HCT116 (cell line): Measurements from ENCODE around the gene DCAF15. TPM values are rescaled to one million over a fixed set of nuclear protein-coding genes. Genes with fewer than 3 reads are reported as not detected.

Source experiments
- ATAC-seq: fragments of 200-7000 bp; cut with Tn5 transposase; 2 replicates; pipeline ENCODE4 v1.9.1; 2020; ENCODE audit warnings: mild to moderate bottlenecking, moderate library complexity
- BruUV-seq: library from RNA; stranded (reverse); fragments of 400-500 nt; replicated peaks from 2 replicates; lab custom pipeline; 2021; lab: Mats Ljungman, UMichigan
- CTCF ChIA-PET: fragments of 300-600 bp; sonication (Branson Sonifier 250); formaldehyde crosslinking; loops from one replicate; lab custom pipeline; 2021; ENCODE audit warnings: antibody characterized with exemption; lab: Charles Lee
- POLR2A ChIA-PET: fragments of 300-600, 350-600 bp; sonication (Branson Sonifier 250); formaldehyde crosslinking; loops from one replicate; lab custom pipeline; 2021; ENCODE audit warnings: antibody characterized with exemption; lab: Charles Lee
- RAD21 ChIA-PET, 2 experiments: fragments of 300-600 bp; sonication (Branson Sonifier 250); formaldehyde crosslinking; loops; one replicate each; lab custom pipeline; 2023; ENCODE audit warnings: low total read pairs in 2 of 2; ENCODE audit not compliant: uncharacterized antibody in 2 of 2, unreplicated experiment in 2 of 2, low non-redundant PET in 1 of 2; lab: Charles Lee
- DNase-seq: peaks from one replicate; pipeline ENCODE4 v3.0.0-alpha.2; 2010; ENCODE audit warnings: low read depth, low spot score
- H2AFZ ChIP-seq: fragments of 200-600 bp; shearing (Covaris generic), sonication (generic); 2 replicates; pipeline ENCODE4 v1.6.1; 2017; ENCODE audit warnings: low read depth, mixed run types, mixed read lengths, antibody characterized with exemption, low read length; ENCODE audit not compliant: poor library complexity, severe bottlenecking
- H3K27ac ChIP-seq: 2 replicates; pipeline ENCODE4 v1.5.1; 2012; ENCODE audit warnings: low read depth, low read length
- H3K27me3 ChIP-seq: fragments of 200-600 bp; sonication (generic); 2 replicates; pipeline ENCODE4 v1.6.1; 2016; ENCODE audit warnings: mixed run types, low read length, mixed read lengths; ENCODE audit not compliant: insufficient read depth
- H3K36me3 ChIP-seq, 2 experiments: fragments of 200-500 bp in 1 of 2; fragments of 200-600 bp in 1 of 2; sonication (Bioruptor generic) in 1 of 2; sonication (generic) in 1 of 2; 2 replicates each; pipeline versions ENCODE4 v1.5.1 to v1.6.1; 2014 to 2016; ENCODE audit warnings: low read length in 2 of 2, inconsistent platforms in 1 of 2, mixed read lengths in 1 of 2, mixed run types in 1 of 2; ENCODE audit not compliant: insufficient read depth in 2 of 2, control insufficient read depth in 1 of 2
- H3K4me1 ChIP-seq, 2 experiments: fragments of 200-600 bp in 1 of 2; sonication (generic) in 1 of 2; 2 replicates each; pipeline versions ENCODE4 v1.5.1 to v1.6.1; 2012 to 2017; ENCODE audit warnings: low read length in 2 of 2, inconsistent platforms in 1 of 2, mild to moderate bottlenecking in 1 of 2, mixed read lengths in 1 of 2, mixed run types in 1 of 2, moderate library complexity in 1 of 2; ENCODE audit not compliant: insufficient read depth in 2 of 2, control insufficient read depth in 1 of 2
- H3K4me2 ChIP-seq: fragments of 200-600 bp; sonication (generic); 2 replicates; pipeline ENCODE4 v1.6.1; 2017; ENCODE audit warnings: mixed run types, low read length, mixed read lengths
- H3K4me3 ChIP-seq, 2 experiments: fragments of 200-600 bp in 1 of 2; sonication (generic) in 1 of 2; replicated peaks in 1 of 2; 2 replicates each; pipeline ENCODE4 v1.5.1; 2011 to 2016; ENCODE audit warnings: low read length in 2 of 2, control low read depth in 1 of 2, low read depth in 1 of 2, mild to moderate bottlenecking in 1 of 2, mixed read lengths in 1 of 2, mixed run types in 1 of 2
- H3K79me2 ChIP-seq: fragments of 200-600 bp; sonication (generic); 2 replicates; pipeline ENCODE4 v1.6.1; 2017; ENCODE audit warnings: mild to moderate bottlenecking, mixed run types, low read length, moderate library complexity, mixed read lengths; ENCODE audit not compliant: insufficient read depth
- H3K9ac ChIP-seq: fragments of 200-600 bp; sonication (generic); 2 replicates; pipeline ENCODE4 v1.6.1; 2016; ENCODE audit warnings: low read length, mixed read lengths
- H3K9me2 ChIP-seq: fragments of 200-600 bp; sonication (generic), shearing (Covaris generic); 2 replicates; pipeline ENCODE4 v1.6.1; 2017; ENCODE audit warnings: mixed run types, mild to moderate bottlenecking, moderate library complexity; ENCODE audit not compliant: insufficient read depth
- H3K9me3 ChIP-seq, 2 experiments: fragments of 200-500 bp in 1 of 2; fragments of 200-600 bp in 1 of 2; sonication (Bioruptor generic) in 1 of 2; sonication (generic) in 1 of 2; 2 replicates each; pipeline ENCODE4 v1.6.1; 2014 to 2017; ENCODE audit warnings: low read length in 2 of 2, mixed read lengths in 2 of 2, inconsistent platforms in 1 of 2, low read depth in 1 of 2, mild to moderate bottlenecking in 1 of 2, mixed run types in 1 of 2, moderate library complexity in 1 of 2; ENCODE audit not compliant: control insufficient read depth in 1 of 2, insufficient read depth in 1 of 2
- H4K20me1 ChIP-seq: fragments of 200-600 bp; sonication (generic), shearing (Covaris generic); 2 replicates; pipeline ENCODE4 v1.6.1; 2017; ENCODE audit warnings: mixed run types, mild to moderate bottlenecking, moderate library complexity; ENCODE audit not compliant: insufficient read depth
- ATF3 ChIP-seq: IDR thresholded peaks from 2 replicates; pipeline ENCODE4 v1.6.1; 2012
- CBX3 ChIP-seq: IDR thresholded peaks from 2 replicates; pipeline ENCODE4 v1.6.1; 2012; ENCODE audit warnings: low read depth
- CEBPB ChIP-seq: IDR thresholded peaks from 2 replicates; pipeline ENCODE4 v1.6.1; 2012; ENCODE audit warnings: low read depth
- EGR1 ChIP-seq: IDR thresholded peaks from 2 replicates; pipeline ENCODE4 v1.6.1; 2012; ENCODE audit warnings: low read depth
- EZH2phosphoT487 ChIP-seq: fragments of 200-600 bp; IDR thresholded peaks from 2 replicates; pipeline ENCODE4 v1.6.1; 2018; ENCODE audit warnings: antibody characterized with exemption, borderline replicate concordance
- FOSL1 ChIP-seq: IDR thresholded peaks from 2 replicates; pipeline ENCODE4 v1.6.1; 2012; ENCODE audit warnings: low read depth
- JUND ChIP-seq: IDR thresholded peaks from 2 replicates; pipeline ENCODE4 v1.6.1; 2012
- POLR2A ChIP-seq: IDR thresholded peaks from 2 replicates; pipeline ENCODE4 v1.7.0; 2011; ENCODE audit warnings: borderline replicate concordance; ENCODE audit not compliant: insufficient read depth, insufficient read length; ENCODE audit errors: extremely low read depth
- POLR2AphosphoS5 ChIP-seq: IDR thresholded peaks from 2 replicates; pipeline ENCODE4 v1.6.1; 2011; ENCODE audit warnings: mild to moderate bottlenecking, low read depth, low read length, moderate library complexity
- RAD21 ChIP-seq: IDR thresholded peaks from 2 replicates; pipeline ENCODE4 v1.6.1; 2012; ENCODE audit warnings: low read depth, mild to moderate bottlenecking
- SIN3A ChIP-seq: IDR thresholded peaks from 2 replicates; pipeline ENCODE4 v1.6.1; 2012; ENCODE audit warnings: low read depth
- SP1 ChIP-seq: IDR thresholded peaks from 2 replicates; pipeline ENCODE4 v1.6.1; 2012; ENCODE audit warnings: low read depth
- SRF ChIP-seq: IDR thresholded peaks from 2 replicates; pipeline ENCODE4 v1.6.1; 2012; ENCODE audit warnings: low read depth
- TCF7L2 ChIP-seq: IDR thresholded peaks from 2 replicates; pipeline ENCODE4 v1.7.0; 2011; ENCODE audit warnings: borderline replicate concordance, inconsistent platforms; ENCODE audit not compliant: insufficient read depth, insufficient read length; ENCODE audit errors: extremely low read depth
- YY1 ChIP-seq: IDR thresholded peaks from 2 replicates; pipeline ENCODE4 v1.6.1; 2011; ENCODE audit warnings: low read length, low read depth, moderate library complexity, mild to moderate bottlenecking; ENCODE audit not compliant: insufficient replicate concordance; ENCODE audit errors: extremely low read depth
- ZNF274 ChIP-seq: fragments of 200-500 bp; sonication (Bioruptor generic); IDR thresholded peaks from 2 replicates; pipeline ENCODE4 v1.6.1; 2014; ENCODE audit warnings: mild to moderate bottlenecking, low read depth, low read length, inconsistent platforms
- intact Hi-C: fragments of 100-400 bp; cut with micrococcal nuclease; formaldehyde crosslinking; loops from 2 replicates; pipeline ENCODE4 v1.10.0; 2022
- total RNA-seq: library from RNA; stranded (reverse); gene quantifications from one replicate; pipeline ENCODE4 v1.2.1, GENCODE V29; 2021; ENCODE audit not compliant: unreplicated experiment
- TF ChIP-seq, protein P1 (sequence below): IDR thresholded peaks from 2 replicates; pipeline ENCODE4 v1.6.1; 2011; ENCODE audit warnings: mild to moderate bottlenecking, low read length, moderate library complexity; ENCODE audit not compliant: insufficient replicate concordance; ENCODE audit errors: extremely low read depth
- TF ChIP-seq, protein P2 (sequence below), 3 experiments: fragments of 200-600 bp in 1 of 3; sonication (generic) in 1 of 3; IDR thresholded peaks in 2 of 3; conservative IDR thresholded peaks in 1 of 3; 2 replicates each; pipeline ENCODE4 v1.5.1; 2012 to 2017; ENCODE audit warnings: low read depth in 2 of 3, low read length in 2 of 3, antibody characterized with exemption in 1 of 3, borderline replicate concordance in 1 of 3, control low read depth in 1 of 3, mild to moderate bottlenecking in 1 of 3, mixed read lengths in 1 of 3, mixed run types in 1 of 3, moderate library complexity in 1 of 3; ENCODE audit not compliant: insufficient read depth in 1 of 3
- TF ChIP-seq, protein P3 (sequence below): IDR thresholded peaks from 2 replicates; pipeline ENCODE4 v1.6.1; 2012; ENCODE audit warnings: low read depth

The DCAF15 gene
- total RNA-seq, 1 experiment from 2014 or later, result 46.2 TPM

GRCh38 chr19:13960863-13961784 is 8.8 kb downstream of the DCAF15 start:
- no peaks in the 10 kb centered on the region for H3K4me1 ChIP-seq
- H3K4me2 ChIP-seq, result no peak overlapping the region
- no peak overlapping the region for H3K9ac ChIP-seq
- TF ChIP-seq SRF (no peak), POLR2A (no peak), CEBPB (no peak), POLR2AphosphoS5 (no peak), YY1 (no peak), SP1 (no peak), RAD21 (no peak), SIN3A (no peak), FOSL1 (no peak), TCF7L2 (no peak), ZNF274 (no peak), JUND (no peak), EZH2phosphoT487 (no peak), EGR1 (no peak), ATF3 (no peak), CBX3 (no peak)
- TF ChIP-seq, protein P1, sequence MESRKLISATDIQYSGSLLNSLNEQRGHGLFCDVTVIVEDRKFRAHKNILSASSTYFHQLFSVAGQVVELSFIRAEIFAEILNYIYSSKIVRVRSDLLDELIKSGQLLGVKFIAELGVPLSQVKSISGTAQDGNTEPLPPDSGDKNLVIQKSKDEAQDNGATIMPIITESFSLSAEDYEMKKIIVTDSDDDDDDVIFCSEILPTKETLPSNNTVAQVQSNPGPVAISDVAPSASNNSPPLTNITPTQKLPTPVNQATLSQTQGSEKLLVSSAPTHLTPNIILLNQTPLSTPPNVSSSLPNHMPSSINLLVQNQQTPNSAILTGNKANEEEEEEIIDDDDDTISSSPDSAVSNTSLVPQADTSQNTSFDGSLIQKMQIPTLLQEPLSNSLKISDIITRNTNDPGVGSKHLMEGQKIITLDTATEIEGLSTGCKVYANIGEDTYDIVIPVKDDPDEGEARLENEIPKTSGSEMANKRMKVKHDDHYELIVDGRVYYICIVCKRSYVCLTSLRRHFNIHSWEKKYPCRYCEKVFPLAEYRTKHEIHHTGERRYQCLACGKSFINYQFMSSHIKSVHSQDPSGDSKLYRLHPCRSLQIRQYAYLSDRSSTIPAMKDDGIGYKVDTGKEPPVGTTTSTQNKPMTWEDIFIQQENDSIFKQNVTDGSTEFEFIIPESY, result no peak
- TF ChIP-seq, protein P2, sequence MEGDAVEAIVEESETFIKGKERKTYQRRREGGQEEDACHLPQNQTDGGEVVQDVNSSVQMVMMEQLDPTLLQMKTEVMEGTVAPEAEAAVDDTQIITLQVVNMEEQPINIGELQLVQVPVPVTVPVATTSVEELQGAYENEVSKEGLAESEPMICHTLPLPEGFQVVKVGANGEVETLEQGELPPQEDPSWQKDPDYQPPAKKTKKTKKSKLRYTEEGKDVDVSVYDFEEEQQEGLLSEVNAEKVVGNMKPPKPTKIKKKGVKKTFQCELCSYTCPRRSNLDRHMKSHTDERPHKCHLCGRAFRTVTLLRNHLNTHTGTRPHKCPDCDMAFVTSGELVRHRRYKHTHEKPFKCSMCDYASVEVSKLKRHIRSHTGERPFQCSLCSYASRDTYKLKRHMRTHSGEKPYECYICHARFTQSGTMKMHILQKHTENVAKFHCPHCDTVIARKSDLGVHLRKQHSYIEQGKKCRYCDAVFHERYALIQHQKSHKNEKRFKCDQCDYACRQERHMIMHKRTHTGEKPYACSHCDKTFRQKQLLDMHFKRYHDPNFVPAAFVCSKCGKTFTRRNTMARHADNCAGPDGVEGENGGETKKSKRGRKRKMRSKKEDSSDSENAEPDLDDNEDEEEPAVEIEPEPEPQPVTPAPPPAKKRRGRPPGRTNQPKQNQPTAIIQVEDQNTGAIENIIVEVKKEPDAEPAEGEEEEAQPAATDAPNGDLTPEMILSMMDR (IDR thresholded peaks at IDR 0.05 in 2 of 3, conservative IDR thresholded peaks at IDR 0.05 in 1 of 3; ENCODE audit: borderline replicate concordance in 1 of 3, insufficient read depth in 1 of 3, low read depth in 2 of 3, low read length in 2 of 3), result no peak
- TF ChIP-seq, protein P3, sequence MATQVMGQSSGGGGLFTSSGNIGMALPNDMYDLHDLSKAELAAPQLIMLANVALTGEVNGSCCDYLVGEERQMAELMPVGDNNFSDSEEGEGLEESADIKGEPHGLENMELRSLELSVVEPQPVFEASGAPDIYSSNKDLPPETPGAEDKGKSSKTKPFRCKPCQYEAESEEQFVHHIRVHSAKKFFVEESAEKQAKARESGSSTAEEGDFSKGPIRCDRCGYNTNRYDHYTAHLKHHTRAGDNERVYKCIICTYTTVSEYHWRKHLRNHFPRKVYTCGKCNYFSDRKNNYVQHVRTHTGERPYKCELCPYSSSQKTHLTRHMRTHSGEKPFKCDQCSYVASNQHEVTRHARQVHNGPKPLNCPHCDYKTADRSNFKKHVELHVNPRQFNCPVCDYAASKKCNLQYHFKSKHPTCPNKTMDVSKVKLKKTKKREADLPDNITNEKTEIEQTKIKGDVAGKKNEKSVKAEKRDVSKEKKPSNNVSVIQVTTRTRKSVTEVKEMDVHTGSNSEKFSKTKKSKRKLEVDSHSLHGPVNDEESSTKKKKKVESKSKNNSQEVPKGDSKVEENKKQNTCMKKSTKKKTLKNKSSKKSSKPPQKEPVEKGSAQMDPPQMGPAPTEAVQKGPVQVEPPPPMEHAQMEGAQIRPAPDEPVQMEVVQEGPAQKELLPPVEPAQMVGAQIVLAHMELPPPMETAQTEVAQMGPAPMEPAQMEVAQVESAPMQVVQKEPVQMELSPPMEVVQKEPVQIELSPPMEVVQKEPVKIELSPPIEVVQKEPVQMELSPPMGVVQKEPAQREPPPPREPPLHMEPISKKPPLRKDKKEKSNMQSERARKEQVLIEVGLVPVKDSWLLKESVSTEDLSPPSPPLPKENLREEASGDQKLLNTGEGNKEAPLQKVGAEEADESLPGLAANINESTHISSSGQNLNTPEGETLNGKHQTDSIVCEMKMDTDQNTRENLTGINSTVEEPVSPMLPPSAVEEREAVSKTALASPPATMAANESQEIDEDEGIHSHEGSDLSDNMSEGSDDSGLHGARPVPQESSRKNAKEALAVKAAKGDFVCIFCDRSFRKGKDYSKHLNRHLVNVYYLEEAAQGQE, result no peak
- BruUV-seq, result no TSS peak
- DNase-seq (no peak), ATAC-seq (peak; percentile 8; the same call in 1 of the 2 replicates)
- intact Hi-C loops, result no loop called here
- no peak overlapping the region for H3K27ac ChIP-seq
- H3K4me3 ChIP-seq, result no peak overlapping the region
- no peaks in the 10 kb centered on the region for H3K79me2 ChIP-seq
- ChIA-PET RAD21 (no interaction called here), CTCF (no interaction called here), POLR2A (no interaction called here)
- no peaks in the 10 kb centered on the region for H3K9me3 ChIP-seq
- no peaks in the 10 kb centered on the region for H4K20me1 ChIP-seq
- peaks cover 4 to 21% of the 10 kb centered on the region in 2 experiments; a peak in 3 of 4 replicates for H3K36me3 ChIP-seq
- no peaks in the 10 kb centered on the region for H3K9me2 ChIP-seq
- no peaks in the 10 kb centered on the region for H3K27me3 ChIP-seq
- no peak overlapping the region for H2AFZ ChIP-seq
